Skin of body (tissue), 2 donors: ENCODE data around the gene RCE1. TPM values are rescaled to one million over a fixed set of nuclear protein-coding genes. Genes with fewer than 3 reads are reported as not detected.

Experiments
- DNase-seq: peaks from one replicate; lab custom pipeline; 2025; lab: John Stamatoyannopoulos, UW
- total RNA-seq: library from RNA; depleted of rRNA; stranded (reverse); fragments of >200 nt; gene quantifications from one replicate; pipeline ENCODE4 v1.2.3, GENCODE V29; 2014

Gene RCE1
- total RNA-seq, 1 donor from 2014 or later: 15.4 TPM

GRCh38 chr11:66885469-66885868 lies 42.2 kb downstream of the RCE1 start:
- DNase-seq: no peak

GRCh38 chr11:66885950-66886440 lies 42.8 kb downstream of the RCE1 start:
- no peak for DNase-seq

- DNase-seq: no peak
Observed at GRCh38 chr11:66886671-66887221, 43.5 kb downstream of the RCE1 start.

GRCh38 chr11:66887526-66887925 lies 44.3 kb downstream of the RCE1 start:
- no peak for DNase-seq

- no peak for DNase-seq
Observed at GRCh38 chr11:66888282-66888681, 45.0 kb downstream of the RCE1 start.

GRCh38 chr11:66889960-66890359 lies 46.7 kb downstream of the RCE1 start:
- DNase-seq: no peak

- DNase-seq: no peak
Observed at GRCh38 chr11:66891851-66892660, 48.8 kb downstream of the RCE1 start.

- no peak for DNase-seq
Observed at GRCh38 chr11:66892911-66893310, 49.7 kb downstream of the RCE1 start.

- DNase-seq: no peak
Observed at GRCh38 chr11:66894141-66894540, 50.9 kb downstream of the RCE1 start.

Other genes starting within 250 kb of the RCE1 start
- gene RBM14, start 226.8 kb upstream of the RCE1 start, total RNA-seq: 33.3 TPM
- gene RBM4, start 204.7 kb upstream of the RCE1 start, total RNA-seq: 82.4 TPM
- 21.5 TPM for gene RBM4B, start 165.6 kb upstream of the RCE1 start, total RNA-seq
- 73.2 TPM for gene SPTBN2, start 114.2 kb upstream of the RCE1 start, total RNA-seq
- 5.5 TPM for gene LRFN4, start 13.6 kb downstream of the RCE1 start, total RNA-seq
- 33.1 TPM for gene PC, start 114.9 kb downstream of the RCE1 start, total RNA-seq
- gene C11orf86, start 131.9 kb downstream of the RCE1 start, total RNA-seq: not detected
- 1.3 TPM for gene SYT12, start 179.7 kb downstream of the RCE1 start, total RNA-seq
- gene RHOD, start 213.4 kb downstream of the RCE1 start, total RNA-seq: 11.7 TPM